HepG2 (cell line): Measurements from ENCODE around the gene PRR11. TPM values are rescaled to one million over a fixed set of nuclear protein-coding genes. Genes with fewer than 3 reads are reported as not detected.

ENCODE experiments used
- ATAC-seq: fragments of 200-7000 bp; cut with Tn5 transposase; 3 replicates; pipeline ENCODE4 v1.9.1; 2020; ENCODE audit warnings: mild to moderate bottlenecking, moderate library complexity
- BruUV-seq: library from RNA; stranded (reverse); fragments of 400-500 nt; replicated peaks from 2 replicates; lab custom pipeline; 2021; lab: Mats Ljungman, UMichigan
- CTCF ChIA-PET: fragments of 300-600 bp; formaldehyde crosslinking; extraction: SDS; loops from one replicate; lab custom pipeline; 2021; ENCODE audit warnings: low total read pairs, inconsistent platforms, low intra/inter-chr PET ratio; lab: Yijun Ruan, JAX
- POLR2A ChIA-PET: fragments of 350-600 bp; sonication (Branson Sonifier 250); formaldehyde crosslinking; loops from one replicate; lab custom pipeline; 2020; ENCODE audit warnings: antibody characterized with exemption, inconsistent platforms; lab: Yijun Ruan, JAX
- DNase-seq: peaks from one replicate; pipeline ENCODE4 v3.0.0-alpha.2; 2015; ENCODE audit warnings: low spot score
- FAIRE-seq: peaks from 3 replicates; lab custom pipeline; 2011; peaks lifted over from hg19 to GRCh38; lab: Jason Lieb, UNC
- H2AFZ ChIP-seq: one replicate; pipeline ENCODE4 v1.6.1; 2011; ENCODE audit warnings: low read length, inconsistent platforms
- H3K27ac ChIP-seq: fragments of 300-600 bp; 3 replicates; pipeline ENCODE4 v1.8.0; 2011; ENCODE audit warnings: mixed run types, mild to moderate bottlenecking, mixed read lengths, low read length, inconsistent platforms; ENCODE audit not compliant: insufficient read depth; ENCODE audit errors: extremely low read length
- H3K27me3 ChIP-seq, 2 experiments: fragments of 200-600 bp in 1 of 2; 2 replicates in 1 of 2; 3 replicates in 1 of 2; pipeline versions ENCODE4 v1.6.0 to v1.8.0; 2011; ENCODE audit warnings: low read length in 2 of 2, mild to moderate bottlenecking in 2 of 2, moderate library complexity in 2 of 2, inconsistent platforms in 1 of 2; ENCODE audit not compliant: insufficient read depth in 2 of 2, control insufficient read depth in 1 of 2
- H3K36me3 ChIP-seq, 2 experiments: fragments of 200-600 bp in 1 of 2; replicated peaks in 1 of 2; 2 replicates in 1 of 2; 3 replicates in 1 of 2; pipeline versions ENCODE4 v1.5.1 to v1.8.0; 2011; ENCODE audit warnings: low read length in 2 of 2, inconsistent platforms in 1 of 2; ENCODE audit not compliant: insufficient read depth in 2 of 2, control insufficient read depth in 1 of 2
- H3K4me1 ChIP-seq: 2 replicates; pipeline ENCODE4 v1.5.1; 2012; ENCODE audit warnings: low read length, inconsistent platforms; ENCODE audit not compliant: insufficient read depth
- H3K4me2 ChIP-seq: 2 replicates; pipeline ENCODE4 v1.6.0; 2011; ENCODE audit warnings: low read depth, low read length, inconsistent platforms
- H3K4me3 ChIP-seq, 3 experiments: fragments of 200-600 bp in 1 of 3; sonication (generic), shearing (Covaris generic) in 1 of 3; replicated peaks in 1 of 3; 2 replicates each; pipeline ENCODE4 v1.5.1; 2011 to 2016; ENCODE audit warnings: low read length in 3 of 3, inconsistent platforms in 2 of 3, low read depth in 2 of 3, mild to moderate bottlenecking in 2 of 3, control low read depth in 1 of 3, mixed read lengths in 1 of 3; ENCODE audit not compliant: insufficient read depth in 1 of 3
- H3K79me2 ChIP-seq: one replicate; pipeline ENCODE4 v1.6.1; 2011; ENCODE audit warnings: low read length, inconsistent platforms; ENCODE audit not compliant: insufficient read depth
- H3K9ac ChIP-seq: 2 replicates; pipeline ENCODE4 v1.6.0; 2011; ENCODE audit warnings: mild to moderate bottlenecking, low read depth, low read length, inconsistent platforms; ENCODE audit not compliant: insufficient read depth
- H3K9me3 ChIP-seq: 2 replicates; pipeline ENCODE4 v1.5.1; 2012; ENCODE audit warnings: mild to moderate bottlenecking, low read length
- H4K20me1 ChIP-seq: 2 replicates; pipeline ENCODE4 v1.6.0; 2011; ENCODE audit warnings: inconsistent platforms, mild to moderate bottlenecking, low read length, moderate library complexity; ENCODE audit not compliant: insufficient read depth
- HINFP ChIP-seq: sonication (generic); formaldehyde crosslinking; IDR thresholded peaks from 2 replicates; pipeline ENCODE4 v1.4.0; 2020; ENCODE audit warnings: low read depth, mild to moderate bottlenecking, missing genetic modification reagents
- KDM3A ChIP-seq: IDR thresholded peaks from 2 replicates; pipeline ENCODE4 v1.6.1; 2018; ENCODE audit warnings: low read depth, missing compliant biosample characterization
- MAFF ChIP-seq: IDR thresholded peaks from 2 replicates; pipeline ENCODE4 v1.6.1; 2011; ENCODE audit warnings: low read depth, low read length, improper control_type of control experiment
- MAFK ChIP-seq, 2 experiments: IDR thresholded peaks in 1 of 2; conservative IDR thresholded peaks in 1 of 2; 2 replicates each; pipeline ENCODE4 v1.6.1; 2011; ENCODE audit warnings: improper control_type of control experiment in 2 of 2, low read length in 2 of 2
- TBX2 ChIP-seq: sonication (generic); formaldehyde crosslinking; IDR thresholded peaks from 2 replicates; pipeline ENCODE4 v1.5.0; 2020; ENCODE audit warnings: missing genetic modification reagents, mild to moderate bottlenecking, borderline replicate concordance
- ZBTB49 ChIP-seq: sonication (generic); formaldehyde crosslinking; IDR thresholded peaks from 2 replicates; pipeline ENCODE4 v1.4.0; 2020; ENCODE audit warnings: missing genetic modification reagents, borderline replicate concordance
- ZNF354B ChIP-seq: sonication (generic); formaldehyde crosslinking; IDR thresholded peaks from 2 replicates; pipeline ENCODE4 v1.8.0; 2022; ENCODE audit warnings: mild to moderate bottlenecking, missing genetic modification reagents
- ZNF460 ChIP-seq: sonication (generic); formaldehyde crosslinking; IDR thresholded peaks from 2 replicates; pipeline ENCODE4 v1.5.1; 2020; ENCODE audit warnings: missing genetic modification reagents, mild to moderate bottlenecking, borderline replicate concordance
- ZNF784 ChIP-seq: sonication (generic); formaldehyde crosslinking; IDR thresholded peaks from 2 replicates; pipeline ENCODE4 v1.5.1; 2020; ENCODE audit warnings: missing genetic modification reagents, mild to moderate bottlenecking, borderline replicate concordance
- ZXDC ChIP-seq: sonication (generic); formaldehyde crosslinking; IDR thresholded peaks from 2 replicates; pipeline ENCODE4 v1.5.0; 2020; ENCODE audit warnings: mild to moderate bottlenecking, missing genetic modification reagents
- WGBS: methylation state at CpG from one replicate; pipeline ENCODE4 v1.1.6; 2017; ENCODE audit warnings: low lambda C conversion rate; 5-methylcytosine and 5-hydroxymethylcytosine counted together
- in situ Hi-C: cut with HindIII; loops from 2 replicates; pipeline ENCODE4 v1.10.0; 2017; ENCODE audit warnings: low pct_unique_long_range_greater_than_20kb; ENCODE audit not compliant: extremely low pct_ligation_motif_present
- intact Hi-C: fragments of 100-400 bp; cut with micrococcal nuclease; formaldehyde crosslinking; loops from one replicate; pipeline ENCODE4 v1.10.0; 2022; ENCODE audit not compliant: unreplicated experiment
- polyA plus RNA-seq, 8 experiments: library from polyadenylated mRNA; depleted of rRNA in 3 of 8; stranded (reverse) in 7 of 8; unstranded in 1 of 8; fragments of >200 nt; fragmentation: Illumina TruSeq in 4 of 8; extraction: Trizol in 4 of 8; gene quantifications; 2 replicates each; pipeline versions ENCODE4 v1.2.1 to v1.2.3, GENCODE V29; 2011 to 2016; ENCODE audit warnings: low read depth in 4 of 8, missing spikeins in 1 of 8, mixed read lengths in 1 of 8; ENCODE audit not compliant: insufficient read depth in 1 of 8
- total RNA-seq, 5 experiments: library from RNA; depleted of rRNA; stranded (reverse); fragments of >200 nt; fragmentation: Illumina TruSeq; extraction: Trizol; gene quantifications; 2 replicates each; pipeline ENCODE4 v1.2.3, GENCODE V29; 2016; ENCODE audit warnings: low read depth in 1 of 5

The PRR11 gene
- total and polyA plus RNA-seq, 2 of the 13 experiments (the other 11 are each of a cell fraction or from before 2014, with no cell fraction given) = 35.7 to 39.2 TPM

GRCh38 chr17:59230764-59231163 lies 75.2 kb downstream of the PRR11 start:
- no peak overlapping the region for H3K4me3 ChIP-seq
- peak; percentile 51 to 67 for TF ChIP-seq MAFK (conservative IDR thresholded peaks at IDR 0.05 in 1 of 2, IDR thresholded peaks at IDR 0.05 in 1 of 2; ENCODE audit: low read length in 2 of 2)
- TF ChIP-seq MAFF = peak; percentile 59
- TF ChIP-seq KDM3A = no peak
- no peaks in the 10 kb centered on the region for H3K36me3 ChIP-seq
- H3K9ac ChIP-seq = no peak overlapping the region
- no peak for FAIRE-seq
- intact Hi-C loops (no loop called here), in situ Hi-C loops (no loop called here)
- CTCF ChIA-PET = no interaction called here
- no peak overlapping the region for H3K4me2 ChIP-seq
- H3K9me3 ChIP-seq = no peaks in the 10 kb centered on the region
- H3K4me1 ChIP-seq = no peaks in the 10 kb centered on the region
- BruUV-seq = no TSS peak
- no peaks in the 10 kb centered on the region for H3K27me3 ChIP-seq
- H2AFZ ChIP-seq = no peak overlapping the region
- H3K79me2 ChIP-seq = no peaks in the 10 kb centered on the region
- H3K27ac ChIP-seq = no peak overlapping the region
- POLR2A ChIA-PET = no interaction called here
- ATAC-seq = no peak
- 84% methylated on average over 3 of the region's 3 CpGs for WGBS
- H4K20me1 ChIP-seq = no peaks in the 10 kb centered on the region
- no peak for DNase-seq

GRCh38 chr17:59234631-59235030 lies 79.1 kb downstream of the PRR11 start:
- FAIRE-seq = no peak

More at GRCh38 chr17:59234631-59235030, 79.1 kb downstream of the PRR11 start:
- H3K27me3 ChIP-seq = no peaks in the 10 kb centered on the region
- intact Hi-C loops (no loop called here), in situ Hi-C loops (no loop called here)
- no TSS peak for BruUV-seq
- no peaks in the 10 kb centered on the region for H3K9me3 ChIP-seq
- no peaks in the 10 kb centered on the region for H4K20me1 ChIP-seq
- DNase-seq (no peak), ATAC-seq (no peak)
- H2AFZ ChIP-seq = no peak overlapping the region
- no peak overlapping the region for H3K27ac ChIP-seq
- ChIA-PET POLR2A (no interaction called here), CTCF (no interaction called here)
- no peaks in the 10 kb centered on the region for H3K36me3 ChIP-seq
- H3K4me2 ChIP-seq = no peak overlapping the region
- TF ChIP-seq ZNF784 (CRISPR knock-in tag) (no peak), ZNF460 (CRISPR knock-in tag) (no peak), ZNF354B (no peak), HINFP (CRISPR knock-in tag) (no peak), ZBTB49 (no peak), ZXDC (no peak), TBX2 (CRISPR knock-in tag) (no peak)
- H3K4me3 ChIP-seq = no peak overlapping the region
- H3K79me2 ChIP-seq = no peaks in the 10 kb centered on the region
- H3K9ac ChIP-seq = no peak overlapping the region
- H3K4me1 ChIP-seq = no peaks in the 10 kb centered on the region
